ENCODE results near the gene ACAT1.
"Not testable (repeated sequence)": the region's sequence is repeated elsewhere in the genome, so short reads cannot be mapped to it uniquely, and the experiment has no call there.

Gene ACAT1

DNA sequence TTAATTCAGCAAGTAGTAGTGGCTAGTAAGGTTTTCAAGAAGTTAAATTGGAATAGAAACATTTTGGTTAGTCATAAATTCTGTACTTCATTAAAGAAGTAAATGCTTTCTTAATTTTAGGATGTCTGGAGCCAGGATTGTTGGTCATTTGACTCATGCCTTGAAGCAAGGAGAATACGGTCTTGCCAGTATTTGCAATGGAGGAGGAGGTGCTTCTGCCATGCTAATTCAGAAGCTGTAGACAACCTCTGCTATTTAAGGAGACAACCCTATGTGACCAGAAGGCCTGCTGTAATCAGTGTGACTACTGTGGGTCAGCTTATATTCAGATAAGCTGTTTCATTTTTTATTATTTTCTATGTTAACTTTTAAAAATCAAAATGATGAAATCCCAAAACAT lies 25.8 kb downstream of the ACAT1 start:
- DNase-seq (ENCODE audit: low read depth) = no peak

DNA sequence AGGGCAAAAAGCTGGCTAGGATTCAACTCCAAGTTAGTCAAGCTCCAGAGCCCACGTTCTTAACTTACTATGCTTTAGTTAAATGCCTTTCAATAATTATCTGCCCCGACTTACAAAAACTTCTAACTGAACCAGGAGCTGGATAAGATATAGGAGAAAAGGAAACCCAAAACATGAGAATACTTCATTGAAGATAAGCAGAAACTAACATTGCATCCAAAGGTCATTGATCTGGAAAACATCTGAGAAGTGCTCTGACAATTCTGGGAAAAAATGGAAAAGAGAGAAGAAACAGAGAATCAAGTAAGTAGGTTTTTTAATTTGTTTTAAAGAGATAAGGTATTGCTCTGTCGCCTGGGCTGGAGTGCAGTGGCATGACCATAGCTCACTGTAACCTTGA lies 27.2 kb downstream of the ACAT1 start:
- no peak for DNase-seq (ENCODE audit: low read depth)

DNA sequence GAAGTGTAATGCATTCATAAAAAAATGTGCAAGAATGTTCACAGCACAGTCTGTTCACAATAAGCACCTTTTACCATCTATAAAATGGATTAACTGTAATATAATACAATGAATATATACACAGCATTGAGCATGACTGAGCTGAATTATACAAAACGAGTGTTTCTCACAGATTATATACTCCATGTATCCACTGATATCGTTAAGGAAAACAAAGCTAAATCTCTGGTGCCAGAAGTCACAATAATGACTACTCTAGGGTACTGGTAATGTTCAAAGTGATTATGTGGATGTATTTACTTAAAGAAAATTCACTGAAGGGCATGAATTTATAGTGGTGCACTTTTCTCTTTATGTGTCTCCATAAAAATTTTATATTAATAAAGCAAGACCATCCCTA lies 33.2 kb downstream of the ACAT1 start:
- DNase-seq (ENCODE audit: low read depth) = no peak

DNA sequence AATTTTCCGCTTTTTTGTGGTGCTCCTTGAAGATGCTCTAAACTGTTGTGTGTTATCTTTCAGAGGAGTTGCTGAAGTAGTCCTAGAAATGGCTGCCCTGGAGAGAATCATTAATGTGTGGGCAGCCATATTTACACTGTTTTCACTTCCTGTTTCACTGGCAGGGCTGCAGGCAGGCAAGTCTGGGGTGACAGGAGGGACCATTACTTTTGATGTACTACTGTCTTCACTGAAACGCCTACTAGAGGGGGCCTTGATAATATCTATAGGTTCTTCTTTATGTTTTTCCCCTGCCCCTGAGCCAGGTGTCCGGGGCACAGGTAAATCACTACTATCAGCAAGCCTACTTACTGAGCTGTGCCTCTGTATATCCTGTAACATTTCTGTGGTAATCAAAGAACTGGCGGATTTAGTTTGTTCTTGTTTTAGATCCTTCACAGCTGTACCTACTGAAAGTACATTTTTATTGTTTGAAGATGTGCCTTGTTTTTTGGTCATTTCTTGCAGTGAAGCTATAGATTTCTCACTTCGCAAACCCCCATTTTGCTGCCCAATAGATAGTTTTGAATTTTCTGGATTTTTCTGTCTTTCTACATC lies 39.7 kb downstream of the ACAT1 start:
- DNase-seq (ENCODE audit: low read depth) = no peak

DNA sequence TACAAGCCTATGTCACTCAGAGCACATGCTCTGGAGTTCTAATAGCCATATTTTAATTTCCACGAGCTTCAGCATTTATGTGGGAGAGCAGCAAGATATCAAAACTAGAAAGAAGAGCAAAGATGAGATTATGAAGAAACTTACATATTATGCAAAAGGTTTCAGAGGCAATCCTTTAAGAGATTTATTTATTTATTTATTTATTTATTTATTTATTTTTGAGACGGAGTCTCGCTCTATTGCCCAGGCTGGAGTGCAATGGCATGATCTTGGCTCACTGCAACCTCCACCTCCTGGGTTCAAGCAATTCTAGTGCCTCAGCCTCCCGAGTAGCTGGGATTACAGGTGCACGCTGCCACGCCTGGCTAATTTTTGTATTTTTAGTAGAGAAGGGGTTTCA lies 41.5 kb downstream of the ACAT1 start:
- not testable (repeated sequence) for DNase-seq (ENCODE audit: low read depth)

DNA sequence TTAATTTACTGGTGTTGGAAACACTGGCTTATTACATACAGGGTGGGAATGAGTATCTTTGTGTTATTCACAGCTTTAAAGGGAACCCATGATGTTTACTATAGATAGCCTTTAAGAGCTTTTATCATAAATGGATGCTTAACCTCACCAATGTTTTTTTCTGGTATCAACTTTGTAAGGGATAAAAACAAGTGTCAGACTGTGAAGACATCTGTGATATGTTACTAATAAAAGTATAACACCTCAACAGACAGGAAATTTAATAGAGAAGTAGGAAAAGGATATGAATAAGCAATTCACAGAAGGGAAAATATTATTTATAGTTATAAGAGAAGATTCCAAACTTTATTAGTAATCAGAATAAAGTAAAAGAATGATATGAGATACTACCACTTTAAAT lies 46.3 kb downstream of the ACAT1 start:
- no peak for DNase-seq (ENCODE audit: low read depth)

DNA sequence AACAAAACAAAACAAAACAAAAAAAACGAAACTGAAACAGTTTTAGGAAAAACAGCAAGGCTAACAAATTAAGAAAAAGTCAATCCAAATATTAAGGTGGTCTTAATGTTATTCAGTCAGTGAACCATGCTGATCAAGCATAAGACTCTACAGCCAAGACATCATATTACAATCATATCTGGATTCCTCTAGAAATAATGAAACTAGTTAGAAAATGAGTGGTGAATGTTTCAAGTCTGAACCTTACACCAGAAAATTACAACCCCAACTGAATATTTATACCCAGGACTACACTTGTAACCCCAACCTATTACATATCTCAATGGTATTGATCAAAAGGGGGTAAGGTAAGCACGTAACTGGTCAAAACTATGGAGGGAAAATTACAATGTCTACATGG lies 48.8 kb downstream of the ACAT1 start:
- DNase-seq (ENCODE audit: low read depth) = no peak

DNA sequence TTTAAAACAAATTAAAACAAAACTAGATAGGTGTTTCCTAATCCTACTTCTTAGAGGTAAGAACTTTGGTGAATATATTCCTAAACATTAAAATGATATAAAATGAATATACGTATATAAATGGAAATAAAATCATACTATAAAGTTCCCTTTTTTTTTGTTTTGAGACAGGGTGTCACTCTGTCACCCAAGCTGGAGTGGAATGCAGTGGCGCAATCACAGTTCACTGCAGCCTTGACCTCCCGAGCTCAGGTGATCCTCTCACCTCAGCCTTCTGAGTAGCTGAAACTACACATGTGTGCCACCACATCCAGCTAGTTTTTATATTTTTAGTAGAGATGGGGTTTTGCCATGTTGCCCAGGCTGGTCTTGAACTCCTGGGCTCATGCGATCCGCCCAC lies 56.2 kb downstream of the ACAT1 start:
- no peak for DNase-seq (ENCODE audit: low read depth)

DNA sequence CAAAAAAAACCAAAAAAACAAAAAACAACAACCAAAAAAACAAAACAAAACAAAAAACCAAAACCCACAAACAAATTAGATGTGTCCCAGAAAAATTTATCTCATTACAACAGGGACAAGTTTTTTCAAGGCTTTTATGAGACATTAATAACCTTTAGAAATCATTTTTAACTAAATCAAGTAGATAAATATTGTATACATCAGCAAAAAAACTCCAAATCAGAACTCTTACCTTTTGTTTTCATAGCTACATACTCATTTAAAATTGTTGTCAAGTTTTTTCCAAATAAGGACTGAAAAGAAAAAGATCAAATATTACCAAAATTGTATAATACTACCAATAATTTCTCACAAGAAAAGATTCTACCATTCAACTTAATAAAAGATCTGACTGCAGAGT lies 72.4 kb downstream of the ACAT1 start:
- no peak for DNase-seq (ENCODE audit: low read depth)

DNA sequence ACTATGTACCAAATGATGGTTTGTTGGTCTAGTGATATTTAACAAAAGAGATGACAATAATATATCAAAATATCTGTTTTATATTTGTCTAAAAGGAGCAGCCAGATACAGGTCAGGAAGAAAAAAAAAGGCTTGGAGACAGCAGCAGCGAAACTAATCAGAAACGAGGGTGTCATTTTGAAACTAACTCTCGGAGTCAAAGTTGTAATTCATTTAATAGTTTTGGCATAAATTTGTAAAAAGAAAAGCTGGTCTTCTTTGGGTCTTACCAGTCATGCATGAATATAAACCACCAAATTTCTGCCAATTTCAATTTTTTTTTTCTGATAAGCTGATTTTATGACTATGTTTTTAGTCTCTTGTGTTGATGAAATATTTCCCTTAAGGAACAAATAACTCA lies 75.5 kb downstream of the ACAT1 start:
- DNase-seq (ENCODE audit: low read depth) = no peak

Measured in activated T-cell treated with anti-CD3 and anti-CD28 coated beads for 24 hours (primary cell).